Osteocyte (in vitro differentiated cells): ENCODE results near the gene COX7A1. TPM values are rescaled to one million over a fixed set of nuclear protein-coding genes. Genes with fewer than 3 reads are reported as not detected.

Experiments used
- DNase-seq: peaks from one replicate; pipeline ENCODE4 v3.0.0; 2021; ENCODE audit warnings: mixed read lengths; ENCODE audit not compliant: unreplicated experiment; ENCODE audit errors: extremely low spot score
- H3K27ac Mint-ChIP-seq: one replicate; pipeline ENCODE4 v1.8.0; 2021; ENCODE audit warnings: mild to moderate bottlenecking, mixed read lengths; ENCODE audit not compliant: unreplicated experiment
- H3K27me3 Mint-ChIP-seq: one replicate; pipeline ENCODE4 v1.8.0; 2021; ENCODE audit warnings: mixed read lengths; ENCODE audit not compliant: unreplicated experiment
- H3K36me3 Mint-ChIP-seq: one replicate; pipeline ENCODE4 v1.8.0; 2021; ENCODE audit warnings: mixed read lengths; ENCODE audit not compliant: unreplicated experiment
- H3K4me1 Mint-ChIP-seq: one replicate; pipeline ENCODE4 v1.8.0; 2021; ENCODE audit warnings: mixed read lengths; ENCODE audit not compliant: unreplicated experiment
- H3K4me3 Mint-ChIP-seq: one replicate; pipeline ENCODE4 v1.8.0; 2021; ENCODE audit warnings: mild to moderate bottlenecking, moderate library complexity, mixed read lengths; ENCODE audit not compliant: unreplicated experiment
- H3K9me3 Mint-ChIP-seq: one replicate; pipeline ENCODE4 v1.8.0; 2021; ENCODE audit warnings: mixed read lengths; ENCODE audit not compliant: unreplicated experiment
- total RNA-seq: library from RNA; stranded (reverse); gene quantifications from 2 replicates; pipeline ENCODE4 v1.2.1, GENCODE V29; 2021
- TF ChIP-seq, protein P1 (sequence below): fragments of 200-600 bp; sonication (generic); IDR thresholded peaks from 2 replicates; pipeline ENCODE4 v1.5.0; 2021; ENCODE audit warnings: antibody characterized with exemption, mild to moderate bottlenecking, moderate library complexity

The COX7A1 gene
- total RNA-seq, 1 donor from 2014 or later = not detected

DNA sequence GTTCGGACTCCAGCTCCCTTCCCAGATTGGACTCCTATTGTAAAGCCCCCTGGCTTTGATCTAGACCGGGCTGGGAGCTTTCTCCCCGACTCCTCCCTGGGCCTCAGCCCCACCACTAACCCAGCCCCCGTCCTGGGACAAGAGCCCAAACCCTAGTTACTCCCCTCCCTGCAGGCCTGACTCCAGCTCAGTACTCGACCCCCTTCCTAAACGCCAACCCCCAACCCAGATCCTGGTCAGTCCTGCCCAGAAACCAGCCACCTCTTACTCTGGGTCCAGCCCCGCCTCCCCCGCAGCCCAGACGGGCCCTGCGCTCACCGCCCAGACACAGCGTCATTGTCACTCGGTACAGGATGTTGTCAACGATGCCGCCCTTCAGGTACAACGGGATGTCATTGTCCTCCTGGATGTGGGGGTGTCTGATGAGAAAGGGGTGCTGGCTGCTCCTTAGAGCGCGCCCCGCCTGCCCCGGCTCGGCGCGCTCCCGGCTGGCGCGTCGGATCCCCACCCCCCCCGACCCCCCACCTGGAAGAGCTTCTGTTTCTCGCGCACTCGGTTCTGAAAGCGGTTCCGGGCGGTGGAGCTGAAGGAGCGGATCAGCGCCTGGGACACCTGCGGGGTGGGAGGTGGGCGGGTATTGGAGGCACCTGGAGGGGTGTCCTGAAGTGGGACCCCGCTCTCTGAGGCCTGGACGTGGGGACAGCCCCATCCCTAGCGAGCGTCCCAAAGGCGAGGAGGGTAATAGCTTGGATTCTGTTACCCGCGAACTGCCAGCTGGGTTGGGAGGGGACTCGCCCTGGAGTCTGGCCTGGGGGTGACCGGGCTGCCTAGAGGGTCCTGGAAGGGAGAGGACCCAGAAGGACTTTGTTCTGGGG is 866 bp downstream of the COX7A1 start:
- no peaks in the 10 kb centered on the region for H3K9me3 Mint-ChIP-seq
- no peak overlapping the region for H3K27ac Mint-ChIP-seq
- no peak for DNase-seq
- H3K4me1 Mint-ChIP-seq = no peaks in the 10 kb centered on the region
- no peak overlapping the region for H3K4me3 Mint-ChIP-seq
- no peaks in the 10 kb centered on the region for H3K27me3 Mint-ChIP-seq
- H3K36me3 Mint-ChIP-seq = peaks cover 40% of the 10 kb centered on the region
- TF ChIP-seq, protein P1, sequence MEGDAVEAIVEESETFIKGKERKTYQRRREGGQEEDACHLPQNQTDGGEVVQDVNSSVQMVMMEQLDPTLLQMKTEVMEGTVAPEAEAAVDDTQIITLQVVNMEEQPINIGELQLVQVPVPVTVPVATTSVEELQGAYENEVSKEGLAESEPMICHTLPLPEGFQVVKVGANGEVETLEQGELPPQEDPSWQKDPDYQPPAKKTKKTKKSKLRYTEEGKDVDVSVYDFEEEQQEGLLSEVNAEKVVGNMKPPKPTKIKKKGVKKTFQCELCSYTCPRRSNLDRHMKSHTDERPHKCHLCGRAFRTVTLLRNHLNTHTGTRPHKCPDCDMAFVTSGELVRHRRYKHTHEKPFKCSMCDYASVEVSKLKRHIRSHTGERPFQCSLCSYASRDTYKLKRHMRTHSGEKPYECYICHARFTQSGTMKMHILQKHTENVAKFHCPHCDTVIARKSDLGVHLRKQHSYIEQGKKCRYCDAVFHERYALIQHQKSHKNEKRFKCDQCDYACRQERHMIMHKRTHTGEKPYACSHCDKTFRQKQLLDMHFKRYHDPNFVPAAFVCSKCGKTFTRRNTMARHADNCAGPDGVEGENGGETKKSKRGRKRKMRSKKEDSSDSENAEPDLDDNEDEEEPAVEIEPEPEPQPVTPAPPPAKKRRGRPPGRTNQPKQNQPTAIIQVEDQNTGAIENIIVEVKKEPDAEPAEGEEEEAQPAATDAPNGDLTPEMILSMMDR = no peak

DNA sequence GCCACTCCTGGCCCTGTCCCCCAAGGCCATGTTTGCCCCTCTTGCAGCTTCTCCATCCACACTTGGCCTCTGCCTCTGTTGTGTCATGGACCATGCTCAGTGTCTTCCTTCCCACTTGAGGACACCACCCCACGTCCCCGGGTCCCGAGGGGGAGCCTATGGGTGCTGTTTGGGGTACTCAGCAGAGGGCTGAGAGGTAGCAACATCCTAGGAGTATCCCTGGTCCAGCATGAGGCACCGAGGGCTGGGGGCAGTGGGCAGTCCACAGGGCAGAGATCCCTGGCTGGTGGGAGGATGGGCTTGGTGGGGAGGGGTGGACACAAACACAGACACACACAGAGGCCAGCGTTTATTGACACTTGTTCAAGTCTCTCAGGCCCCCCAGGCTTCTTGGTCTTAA is 1.7 kb downstream of the COX7A1 start:
- DNase-seq = no peak
- TF ChIP-seq, protein P1 = no peak
- no peak overlapping the region for H3K27ac Mint-ChIP-seq
- no peak overlapping the region for H3K4me3 Mint-ChIP-seq
- peaks cover 48% of the 10 kb centered on the region for H3K36me3 Mint-ChIP-seq
- H3K27me3 Mint-ChIP-seq = no peaks in the 10 kb centered on the region
- no peaks in the 10 kb centered on the region for H3K4me1 Mint-ChIP-seq
- H3K9me3 Mint-ChIP-seq = no peaks in the 10 kb centered on the region

DNA sequence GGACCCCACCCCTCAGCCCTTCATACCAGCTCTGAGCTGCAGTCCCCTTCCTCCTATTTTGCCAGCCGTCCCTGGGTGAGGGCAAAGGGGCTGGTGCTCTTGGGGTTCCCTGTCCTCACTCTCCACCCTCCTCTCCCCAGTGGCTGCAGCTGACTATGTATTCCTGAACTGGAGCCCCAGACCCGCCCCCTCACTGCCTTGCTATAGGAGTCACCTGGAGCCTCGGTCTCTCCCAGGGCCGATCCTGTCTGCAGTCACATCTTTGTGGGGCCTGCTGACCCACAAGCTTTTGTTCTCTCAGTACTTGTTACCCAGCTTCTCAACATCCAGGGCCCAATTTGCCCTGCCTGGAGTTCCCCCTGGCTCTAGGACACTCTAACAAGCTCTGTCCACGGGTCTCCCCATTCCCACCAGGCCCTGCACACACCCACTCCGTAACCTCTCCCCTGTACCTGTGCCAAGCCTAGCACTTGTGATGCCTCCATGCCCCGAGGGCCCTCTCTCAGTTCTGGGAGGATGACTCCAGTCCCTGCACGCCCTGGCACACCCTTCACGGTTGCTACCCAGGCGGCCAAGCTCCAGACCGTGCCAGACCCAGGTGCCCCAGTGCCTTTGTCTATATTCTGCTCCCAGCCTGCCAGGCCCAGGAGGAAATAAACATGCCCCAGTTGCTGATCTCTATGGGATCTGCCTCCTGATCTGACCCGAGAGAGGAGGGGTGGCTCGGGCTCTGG is 2.4 kb downstream of the COX7A1 start:
- Mint-ChIP-seq H3K4me3 (no peak overlapping the region), H3K9me3 (no peaks in the 10 kb centered on the region), H3K27me3 (no peaks in the 10 kb centered on the region), H3K4me1 (no peaks in the 10 kb centered on the region), H3K36me3 (peaks cover 54% of the 10 kb centered on the region), H3K27ac (no peak overlapping the region)
- no peak for DNase-seq
- TF ChIP-seq, protein P1 = no peak

DNA sequence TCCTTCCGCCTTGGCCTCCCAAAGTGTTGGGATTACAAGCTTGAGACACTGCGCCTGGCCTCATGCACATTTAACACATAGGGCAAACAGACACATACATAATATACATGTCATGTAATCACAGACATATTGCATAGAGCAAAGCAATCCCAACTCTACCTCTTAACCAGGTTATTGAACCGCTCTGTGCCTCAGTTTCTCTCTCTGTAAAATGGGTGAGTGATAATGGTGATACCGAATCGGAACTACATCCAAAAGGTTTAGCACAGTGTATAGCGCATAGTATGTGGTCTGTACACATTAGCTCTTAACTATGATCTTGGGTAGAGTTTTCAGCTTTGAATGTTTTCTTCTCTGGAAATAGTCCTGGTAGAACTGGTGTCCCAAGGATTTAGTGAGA is 7.6 kb downstream of the COX7A1 start:
- Mint-ChIP-seq H3K4me1 (peaks cover 10% of the 10 kb centered on the region), H3K27me3 (no peaks in the 10 kb centered on the region), H3K4me3 (no peak overlapping the region), H3K27ac (no peak overlapping the region), H3K9me3 (no peaks in the 10 kb centered on the region), H3K36me3 (peaks cover 58% of the 10 kb centered on the region)
- TF ChIP-seq, protein P1 = no peak
- DNase-seq = no peak

DNA sequence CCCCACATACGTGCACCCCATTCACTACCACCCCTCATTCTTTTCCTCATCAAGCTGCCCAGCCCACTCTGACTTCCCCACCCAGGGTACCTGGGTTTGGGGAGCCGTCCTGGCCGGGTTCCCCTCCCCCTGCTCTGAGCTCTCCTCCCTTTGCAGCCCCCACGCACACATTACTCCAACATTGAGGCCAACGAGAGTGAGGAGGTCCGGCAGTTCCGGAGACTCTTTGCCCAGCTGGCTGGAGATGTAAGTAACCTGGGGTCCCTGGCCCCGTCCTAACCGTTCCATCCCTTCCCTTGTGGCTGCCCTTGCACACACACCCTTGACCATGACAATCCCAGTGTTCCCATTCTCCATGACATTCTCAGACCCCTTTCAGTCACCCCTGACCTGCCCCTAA is 9.8 kb downstream of the COX7A1 start:
- peaks cover 44% of the 10 kb centered on the region for H3K36me3 Mint-ChIP-seq
- H3K4me3 Mint-ChIP-seq = peak overlapping the region; percentile 43
- TF ChIP-seq, protein P1 = no peak
- no peaks in the 10 kb centered on the region for H3K27me3 Mint-ChIP-seq
- H3K4me1 Mint-ChIP-seq = peaks cover 12% of the 10 kb centered on the region
- DNase-seq = no peak
- H3K27ac Mint-ChIP-seq = no peak overlapping the region
- no peaks in the 10 kb centered on the region for H3K9me3 Mint-ChIP-seq
